Activated CD4-positive, alpha-beta T cell treated with anti-CD3 and anti-CD28 coated beads, Interleukin-2, Interleukin-4, amounts not matched to agents 100 ng/mL and 50 ng/mL, durations not matched to agents 16 hours and 8 hours (primary cell): ENCODE results near the gene MFRP.
A peak's percentile ranks its signal among the peaks of the same experiment; 100 is the strongest.

ENCODE experiments used
- DNase-seq: peaks from one replicate; pipeline ENCODE4 v3.0.0-alpha.2; 2020; ENCODE audit warnings: low spot score

MFRP gene

DNA sequence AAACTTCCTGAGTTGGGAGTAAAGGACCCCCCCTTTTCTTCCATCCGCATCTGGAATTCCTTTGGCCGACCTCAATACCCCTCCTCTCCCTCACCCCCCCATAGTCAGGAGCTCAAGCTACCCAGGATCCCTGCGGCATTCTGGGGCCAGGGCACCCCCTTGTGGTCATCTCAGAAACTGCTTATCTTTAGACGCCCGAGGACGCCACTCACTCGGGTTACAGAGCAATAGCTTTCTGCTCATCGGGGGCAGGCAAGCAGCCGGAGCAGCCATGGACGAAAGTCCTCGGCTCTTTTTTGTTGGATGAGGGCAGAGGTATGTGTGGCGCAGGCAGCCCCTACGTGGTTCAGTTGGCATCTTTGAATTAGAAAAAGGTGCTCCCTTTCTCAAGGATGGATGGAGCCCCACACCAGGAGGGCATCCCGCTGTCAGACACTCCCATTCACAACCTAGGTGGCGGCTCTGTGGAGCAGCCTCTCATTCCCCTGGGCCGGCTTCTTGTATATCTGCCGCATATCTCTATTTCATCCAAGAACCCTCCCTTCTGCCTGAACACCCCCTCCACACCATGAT is 8.1 kb downstream of the MFRP start:
- DNase-seq = peak; percentile 73

DNA sequence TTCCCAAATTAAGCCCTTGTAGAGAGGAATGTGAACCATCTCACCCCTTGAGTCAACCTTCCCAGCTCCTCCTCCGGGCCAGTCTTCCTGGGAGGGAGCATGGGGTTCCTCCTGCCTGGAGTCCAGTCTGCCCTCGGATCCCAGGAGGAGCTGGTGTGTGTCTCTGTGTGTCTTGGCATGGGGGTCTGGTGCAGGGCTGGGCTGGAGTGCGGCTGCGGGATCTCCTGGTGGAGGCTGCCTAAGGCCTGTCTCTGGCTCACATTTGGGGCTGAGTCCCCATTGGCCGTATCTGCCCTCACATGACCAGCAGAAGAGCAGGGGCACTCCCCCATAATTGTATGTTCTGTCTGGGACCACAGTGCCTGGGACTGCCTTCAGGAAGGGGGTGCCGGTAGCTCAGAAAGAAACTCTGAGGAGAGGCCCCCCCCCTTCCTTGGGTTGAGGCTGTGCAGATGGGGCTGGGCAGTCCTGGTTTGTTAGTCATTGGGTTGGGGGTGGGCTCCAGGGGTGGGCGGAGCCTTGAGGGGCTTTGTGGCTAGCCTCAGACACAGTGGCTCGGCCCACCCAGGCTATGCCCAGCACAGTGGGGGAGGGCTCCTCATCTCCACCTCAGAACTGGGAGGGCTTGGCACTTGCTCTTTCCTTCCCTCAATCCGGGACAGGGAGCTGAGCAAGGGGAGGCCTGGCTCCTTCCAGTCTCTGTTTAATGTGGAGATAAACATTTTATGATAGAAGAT is 8.8 kb downstream of the MFRP start:
- DNase-seq = no peak

DNA sequence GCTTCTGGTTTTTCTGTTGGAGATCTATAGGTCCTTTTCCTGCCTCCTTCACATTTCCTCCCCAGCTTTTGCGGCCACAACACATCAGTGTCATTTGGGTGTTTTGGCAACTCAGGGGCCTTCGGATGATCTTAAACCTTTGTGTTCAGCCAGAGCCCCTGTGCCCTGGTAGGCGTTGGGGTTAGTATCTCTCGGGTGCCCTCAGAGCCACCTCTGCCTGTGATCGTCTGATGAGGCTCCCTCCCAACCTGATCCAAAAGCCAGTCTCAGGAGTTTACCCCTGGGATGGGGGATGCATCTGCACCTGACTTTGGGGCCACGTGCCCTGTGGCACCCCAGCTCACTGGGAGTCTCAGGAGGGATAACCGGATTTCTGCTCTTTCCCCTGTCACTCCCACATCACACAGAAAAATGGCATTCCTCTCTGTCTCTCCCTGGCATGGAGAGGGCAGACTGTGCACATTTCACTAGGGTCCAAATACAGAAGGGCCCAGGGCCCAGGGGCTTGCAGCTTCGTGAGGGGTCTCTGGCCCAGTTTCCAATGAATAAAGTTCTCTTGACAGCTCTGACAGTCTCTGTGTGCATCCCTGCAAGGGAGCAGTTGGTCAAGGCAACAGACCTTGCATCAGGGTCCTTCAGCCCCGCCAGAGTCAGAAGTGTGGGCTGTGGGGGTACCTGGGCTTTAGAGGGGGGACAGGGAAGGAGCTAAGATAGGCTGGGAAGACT is 9.6 kb downstream of the MFRP start:
- DNase-seq = no peak

DNA sequence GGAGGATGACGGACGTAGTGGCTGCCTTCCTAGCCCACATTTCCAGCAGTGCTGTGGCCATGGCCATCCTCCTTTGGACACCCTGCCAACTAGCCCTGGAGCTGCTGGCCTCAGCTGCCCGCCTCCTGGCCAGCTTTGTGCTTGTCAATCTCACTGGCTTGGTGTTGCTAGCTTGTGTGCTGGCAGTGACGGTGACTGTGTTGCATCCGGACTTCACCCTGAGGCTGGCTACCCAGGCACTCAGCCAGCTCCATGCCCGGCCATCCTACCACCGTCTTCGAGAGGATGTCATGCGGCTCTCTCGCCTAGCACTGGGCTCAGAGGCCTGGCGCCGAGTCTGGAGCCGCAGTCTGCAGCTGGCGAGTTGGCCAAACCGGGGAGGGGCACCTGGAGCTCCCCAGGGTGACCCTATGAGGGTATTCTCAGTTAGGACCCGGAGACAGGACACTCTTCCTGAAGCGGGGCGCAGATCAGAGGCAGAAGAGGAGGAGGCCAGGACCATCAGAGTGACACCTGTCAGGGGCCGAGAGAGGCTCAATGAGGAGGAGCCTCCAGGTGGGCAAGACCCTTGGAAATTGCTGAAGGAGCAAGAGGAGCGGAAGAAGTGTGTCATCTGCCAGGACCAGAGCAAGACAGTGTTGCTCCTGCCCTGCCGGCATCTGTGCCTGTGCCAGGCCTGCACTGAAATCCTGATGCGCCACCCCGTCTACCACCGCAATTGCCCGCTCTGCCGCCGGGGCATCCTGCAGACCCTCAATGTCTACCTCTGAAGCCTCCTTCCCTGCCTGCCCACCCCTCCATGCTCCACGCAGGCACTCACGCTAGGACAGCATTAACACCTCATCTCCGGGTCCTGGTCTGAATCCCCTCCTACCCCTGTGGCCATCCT is 10.6 kb downstream of the MFRP start:
- no peak for DNase-seq

DNA sequence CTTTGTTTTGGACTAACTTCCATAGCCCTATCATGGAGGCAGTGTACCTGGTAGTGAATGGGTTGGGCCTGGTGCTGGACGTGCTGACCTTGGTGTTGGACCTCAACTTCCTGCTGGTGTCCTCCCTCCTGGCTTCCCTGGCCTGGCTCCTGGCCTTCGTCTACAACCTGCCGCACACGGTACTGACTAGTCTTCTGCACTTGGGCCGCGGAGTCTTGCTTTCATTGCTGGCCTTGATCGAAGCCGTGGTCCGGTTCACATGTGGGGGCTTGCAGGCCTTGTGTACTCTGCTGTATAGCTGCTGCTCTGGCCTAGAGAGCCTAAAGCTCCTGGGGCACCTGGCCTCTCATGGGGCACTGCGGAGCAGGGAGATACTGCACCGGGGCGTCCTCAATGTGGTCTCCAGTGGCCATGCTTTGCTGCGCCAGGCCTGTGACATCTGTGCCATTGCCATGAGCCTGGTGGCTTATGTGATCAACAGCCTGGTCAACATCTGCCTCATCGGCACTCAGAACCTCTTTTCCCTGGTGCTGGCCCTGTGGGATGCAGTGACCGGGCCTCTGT is 11.3 kb downstream of the MFRP start:
- no peak for DNase-seq

DNA sequence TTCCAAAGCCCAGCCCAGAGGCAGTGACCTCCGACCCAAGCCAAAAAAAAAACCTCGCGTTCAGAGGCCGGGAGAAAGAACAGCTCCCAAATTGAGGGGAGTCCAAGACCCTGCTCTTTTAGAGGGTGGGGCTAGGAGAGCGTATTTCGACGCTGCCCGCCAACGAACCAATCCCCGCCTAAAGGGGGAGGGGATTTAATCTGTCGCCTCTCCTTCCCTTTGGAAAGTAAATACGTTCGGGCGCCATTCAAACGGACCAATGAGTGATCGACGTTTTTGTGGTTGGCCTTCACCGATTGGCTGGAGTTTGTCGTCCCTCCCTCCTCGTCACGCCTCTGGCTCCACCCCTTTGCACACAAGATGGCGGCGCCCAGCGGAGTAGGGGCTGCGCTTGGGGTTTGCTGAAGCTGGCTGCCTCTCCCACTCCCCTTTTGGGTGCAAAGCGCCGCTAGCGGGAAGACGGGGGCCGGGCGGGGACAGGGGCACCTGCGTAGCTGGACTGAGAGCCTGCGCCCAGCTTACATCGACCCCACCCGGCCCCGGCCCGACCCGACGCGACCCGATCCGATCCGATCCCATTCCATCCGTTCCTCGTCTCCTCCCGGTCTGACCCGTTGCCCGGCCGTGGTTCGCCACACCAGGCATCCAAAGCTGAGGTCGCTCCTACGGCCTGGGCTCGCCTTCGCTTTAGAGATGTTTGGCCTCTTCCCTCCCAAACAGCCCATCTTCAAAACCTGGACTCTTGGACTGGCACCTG is 12.2 kb downstream of the MFRP start, which contains the start of gene RNF26:
Gene RNF26, plus strand, starts transcription at position 354 of the 757 bp plus-strand sequence. CDS start 596 bp downstream, outside the sequence.
- DNase-seq = peak; percentile 98

DNA sequence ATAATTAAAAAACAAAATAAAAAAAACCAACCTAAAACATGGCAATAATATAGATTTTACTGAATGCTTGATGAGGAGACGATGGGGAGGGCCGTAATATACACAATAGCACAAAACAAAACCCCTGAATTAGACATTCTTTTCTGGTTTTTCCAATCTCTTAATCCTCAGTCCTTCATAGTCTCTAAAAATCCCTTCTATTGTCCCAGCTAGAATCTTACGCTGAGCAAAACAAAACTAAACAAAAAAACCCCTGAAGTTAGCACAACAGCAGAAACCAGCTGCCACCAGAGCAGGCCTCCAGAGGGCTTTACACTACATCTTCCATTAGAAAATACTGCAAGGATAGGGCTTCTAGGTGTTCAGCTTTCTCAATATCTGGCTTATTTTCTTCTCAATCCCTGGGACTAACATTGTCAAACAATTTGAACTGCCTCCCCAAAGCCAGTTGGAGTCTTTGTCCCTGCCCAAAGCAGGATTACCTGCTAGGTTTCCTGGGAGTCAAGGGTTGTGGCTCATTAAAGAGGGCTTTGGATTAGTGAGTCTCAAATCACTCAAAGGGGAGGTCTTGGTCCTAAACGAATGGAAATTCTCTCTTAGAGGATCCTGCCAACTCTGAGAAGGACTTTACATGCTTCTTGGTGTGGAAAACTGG is 14.3 kb downstream of the MFRP start:
- no peak for DNase-seq

DNA sequence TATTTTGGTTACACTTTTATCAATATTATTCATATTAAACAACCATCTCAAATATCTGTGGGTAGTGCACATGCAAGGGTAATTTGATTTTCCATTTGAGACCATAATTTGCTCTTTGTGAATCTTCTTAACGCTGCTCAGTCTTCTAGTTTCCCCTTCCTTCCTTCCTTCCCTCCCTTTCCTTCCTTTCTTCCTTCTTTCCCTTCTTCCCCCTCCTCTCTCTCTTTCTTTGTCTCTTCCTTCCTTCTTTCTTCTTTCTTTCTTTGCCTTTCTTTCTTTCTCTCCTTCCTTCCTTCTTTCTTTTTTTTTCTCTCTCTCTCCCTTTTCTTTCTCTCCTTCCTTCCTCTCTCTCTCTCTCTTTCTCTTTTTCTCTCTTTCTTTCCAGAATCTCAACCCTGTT is 16.3 kb downstream of the MFRP start:
- DNase-seq = no peak

DNA sequence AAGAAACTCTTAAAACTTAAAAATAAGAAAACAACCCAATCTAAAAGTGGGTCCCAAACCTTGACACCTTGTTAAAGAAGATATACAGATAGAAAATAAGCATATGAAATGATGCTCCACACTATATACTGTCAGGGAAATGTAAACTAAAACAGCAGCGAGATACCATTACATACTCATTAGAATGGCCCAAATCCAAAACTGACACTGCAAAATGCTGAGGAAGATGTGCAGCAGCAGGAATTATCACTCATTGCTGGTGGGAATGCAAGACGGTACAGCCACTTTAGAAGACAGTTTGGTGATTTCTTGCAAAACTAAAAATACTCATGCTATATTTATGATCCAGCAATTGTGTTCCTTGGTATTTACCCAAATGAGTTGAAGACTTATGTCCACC is 17.2 kb downstream of the MFRP start:
- no peak for DNase-seq

DNA sequence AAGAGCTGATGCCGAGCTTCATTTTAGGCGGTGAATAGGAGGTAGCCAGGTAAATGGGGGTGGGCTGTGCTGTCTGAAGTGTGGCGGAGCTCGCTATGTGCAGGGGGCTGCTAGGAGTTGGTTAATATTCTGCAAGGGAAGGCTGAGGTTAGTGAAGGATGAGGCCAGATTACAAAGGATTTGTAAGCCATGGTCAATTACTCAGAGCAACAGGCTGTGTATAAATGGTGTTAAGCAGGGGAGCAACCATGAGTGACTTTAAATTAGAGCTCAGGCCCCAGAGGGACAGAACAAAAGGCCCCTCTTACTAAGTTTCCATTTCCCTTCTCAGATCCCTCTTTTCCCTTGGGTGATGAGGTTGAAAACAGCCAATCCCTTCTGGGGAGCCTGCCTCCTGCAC is 22.3 kb downstream of the MFRP start:
- no peak for DNase-seq

DNA sequence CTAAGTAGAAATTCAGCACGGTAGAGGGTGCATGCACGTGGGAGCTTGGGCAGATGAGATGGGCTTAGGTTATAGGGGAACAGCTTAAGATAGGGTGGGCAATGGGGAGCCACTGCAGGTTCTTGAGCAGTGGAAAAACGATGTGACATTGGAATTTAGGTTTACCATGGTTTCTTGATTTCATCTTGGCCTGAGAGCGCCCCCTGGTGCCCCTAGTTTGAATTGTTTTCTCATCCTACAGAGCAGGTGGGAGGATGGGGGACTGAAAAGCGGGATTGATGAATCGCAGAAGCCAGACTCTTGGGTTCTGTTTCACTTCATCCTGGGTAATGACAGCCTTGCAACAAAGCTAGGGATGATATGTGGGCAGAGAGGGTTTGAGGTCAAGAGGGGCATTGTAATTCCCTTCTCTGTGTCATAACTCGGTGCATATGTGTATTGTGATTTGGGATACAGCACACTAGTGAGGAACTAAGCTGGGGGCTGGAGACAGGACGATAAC is 22.9 kb downstream of the MFRP start:
- peak; percentile 77 for DNase-seq

DNA sequence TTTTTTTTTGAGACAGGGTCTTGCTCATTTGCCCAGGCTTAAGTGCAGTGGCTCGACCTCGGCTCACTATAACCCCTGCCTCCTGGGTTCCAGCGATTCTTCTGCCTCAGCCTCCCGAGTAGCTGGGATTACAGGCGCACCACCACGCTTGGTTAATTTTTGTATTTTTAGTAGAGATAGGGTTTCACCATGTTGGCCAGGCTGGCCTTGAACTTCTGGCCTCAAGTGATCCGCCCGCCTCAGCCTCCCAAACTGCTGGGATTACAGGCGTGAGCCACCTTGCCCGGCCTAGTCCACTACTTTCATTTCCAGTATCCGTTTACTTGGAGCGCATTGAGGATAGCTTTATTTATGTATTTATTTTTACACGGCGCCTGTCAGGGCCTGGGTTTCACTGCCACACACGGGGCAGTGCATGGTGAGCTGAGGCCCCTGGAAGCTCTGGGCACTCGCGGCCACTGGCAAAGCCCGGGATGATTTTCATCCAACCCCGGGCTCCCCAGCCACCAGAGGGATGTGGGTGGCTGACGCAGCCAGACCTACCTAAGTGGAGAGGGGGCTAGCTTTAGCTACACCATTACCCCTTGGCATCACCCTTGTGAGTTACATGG is 23.5 kb downstream of the MFRP start:
- no peak for DNase-seq

DNA sequence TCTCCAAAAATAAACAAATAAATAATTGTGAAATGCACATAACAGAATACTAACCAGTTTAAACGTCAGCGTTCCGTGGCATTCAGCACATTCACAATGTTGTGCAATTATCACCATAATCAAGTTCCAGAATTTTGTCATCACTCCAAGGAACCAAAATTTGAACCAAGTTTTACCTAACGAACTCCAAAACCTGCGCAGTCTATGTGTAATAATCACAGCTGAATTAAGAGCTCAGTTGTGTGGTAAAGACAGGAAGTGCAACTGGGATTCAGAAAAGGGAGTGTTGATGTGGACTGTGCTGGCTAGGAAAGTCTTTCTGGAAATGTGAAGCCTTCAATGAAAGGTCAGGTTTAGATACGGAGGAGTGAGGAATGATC is 24.2 kb downstream of the MFRP start:
- DNase-seq = no peak

DNA sequence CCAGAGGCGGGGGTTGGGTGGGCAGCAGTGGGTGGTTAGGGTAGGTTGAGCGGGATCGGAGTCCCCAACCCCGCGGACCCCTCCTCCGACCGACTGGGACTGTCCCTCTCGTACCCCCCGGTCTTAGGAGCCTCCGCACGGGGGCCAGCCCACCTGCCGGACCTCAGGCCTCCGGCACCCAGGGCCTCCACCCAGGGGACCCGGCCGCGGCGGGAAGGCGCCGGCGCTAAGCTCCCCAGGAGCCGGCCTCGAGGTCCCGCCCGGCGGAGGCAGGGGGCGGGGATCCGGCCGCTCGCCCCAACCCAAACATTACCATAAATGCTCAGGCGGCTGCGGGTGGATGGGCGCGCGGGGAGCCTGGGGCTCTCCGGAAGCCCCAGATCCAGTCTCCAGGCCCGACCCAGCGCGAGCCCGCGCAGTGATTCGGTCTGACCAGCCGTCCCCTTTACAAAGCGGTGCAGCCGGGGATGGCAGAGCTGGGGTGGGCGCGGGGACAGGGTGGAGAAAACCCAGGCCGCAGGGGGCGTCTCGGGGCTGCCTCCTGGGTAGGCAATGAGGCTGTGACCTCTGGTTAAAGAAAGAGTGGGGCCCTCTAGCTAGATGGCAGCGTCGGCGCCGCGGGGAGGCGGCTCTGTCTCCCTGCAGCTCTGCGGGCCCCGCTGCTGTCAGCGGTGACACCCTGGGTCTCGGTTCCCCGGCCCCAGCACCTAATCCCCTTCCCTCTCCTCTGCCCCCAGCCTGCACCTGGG is 25.6 kb downstream of the MFRP start:
- DNase-seq = peak; percentile 64

DNA sequence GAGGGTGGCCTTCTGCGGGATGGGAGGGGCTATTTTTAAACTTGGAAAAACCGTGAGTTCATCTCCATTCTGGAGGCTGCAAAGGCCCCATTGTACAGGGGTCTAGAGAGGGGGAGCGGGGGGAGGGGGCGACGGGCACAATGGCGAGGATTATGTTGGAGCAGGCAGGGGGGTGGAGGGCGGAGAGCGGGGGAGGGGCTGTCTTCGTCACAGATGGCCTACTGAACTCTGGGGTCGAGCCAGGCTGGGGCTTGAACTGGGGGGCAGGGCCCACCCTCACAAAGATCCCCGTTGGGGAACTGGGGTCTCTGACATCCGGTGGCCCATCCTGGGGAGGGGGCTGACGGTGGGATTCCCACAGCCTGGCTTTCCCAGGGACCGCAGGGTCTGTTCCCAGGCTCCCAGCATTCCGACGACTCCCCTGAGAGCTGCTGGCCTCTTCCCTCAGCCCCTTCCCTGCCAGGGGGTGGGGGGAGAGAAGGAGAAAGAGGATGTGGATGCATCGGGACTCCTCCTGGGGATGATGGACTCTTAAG is 26.2 kb downstream of the MFRP start:
- no peak for DNase-seq

DNA sequence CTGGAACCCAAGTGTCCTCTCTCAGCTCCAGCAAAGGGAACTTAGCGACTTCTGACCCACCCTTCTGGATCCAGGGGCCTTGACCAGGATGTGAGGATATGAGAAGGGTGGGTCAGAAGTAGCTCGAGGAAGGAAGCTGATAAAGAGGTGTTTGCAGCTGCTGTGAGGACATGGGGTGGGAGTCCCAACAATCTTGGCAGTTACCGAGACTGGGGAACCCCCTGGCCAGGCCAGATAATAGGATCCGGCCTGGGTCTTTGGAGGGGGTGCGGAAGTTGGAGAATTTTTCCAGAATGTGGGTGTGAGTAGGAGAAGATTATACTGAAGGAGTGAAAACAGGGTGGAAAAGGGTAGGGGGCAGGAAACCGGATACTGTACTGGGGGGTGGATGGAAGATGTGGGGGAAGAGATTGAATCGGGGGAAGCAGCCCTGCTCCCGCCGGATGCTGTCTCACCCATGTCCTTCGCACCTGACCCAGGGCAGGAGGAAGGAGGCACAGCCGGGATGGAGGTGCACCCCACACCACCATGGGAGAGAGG is 26.7 kb downstream of the MFRP start:
- DNase-seq = no peak

DNA sequence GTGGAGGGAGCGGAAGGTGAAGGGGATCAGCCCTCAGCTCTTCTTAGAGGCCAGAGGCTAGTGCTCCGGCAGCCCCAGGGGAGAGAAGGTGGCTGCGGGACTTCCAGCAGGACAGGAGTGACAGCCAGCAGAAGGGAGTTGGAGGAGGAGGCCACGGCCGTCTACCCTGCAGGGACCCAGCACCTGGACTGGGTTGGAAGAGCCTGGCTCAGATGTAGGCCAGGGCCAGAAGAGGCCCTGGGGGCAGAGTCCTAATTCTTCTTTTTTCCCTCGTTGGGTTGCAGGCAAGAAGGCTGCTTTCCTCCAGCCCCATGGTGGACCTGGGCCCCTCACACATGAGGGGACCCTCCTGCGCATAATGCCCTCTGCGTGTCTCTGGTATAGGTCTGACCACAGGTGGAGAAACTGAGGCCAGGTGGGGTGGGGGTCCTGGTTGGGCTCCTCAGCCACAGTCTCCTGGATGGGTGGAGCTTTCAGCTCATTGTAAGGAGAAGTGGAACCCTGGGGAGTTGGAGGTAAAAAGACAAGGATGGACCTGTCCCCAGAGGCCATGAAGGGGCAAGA is 27.3 kb downstream of the MFRP start:
- DNase-seq = no peak
